ENCODE data around the gene ARHGAP29.
A peak's percentile ranks its signal among the peaks of the same experiment; 100 is the strongest.
"Not testable (repeated sequence)": the region's sequence is repeated elsewhere in the genome, so short reads cannot be mapped to it uniquely, and the experiment has no call there.

The ARHGAP29 gene

GRCh38 chr1:94183197-94183815 is 54.1 kb downstream of the ARHGAP29 start:
- Histone ChIP-seq H3K36me3 (replicated peaks) (peaks cover 86% of the 10 kb centered on the region), H3K27me3 (replicated peaks) (no peaks in the 10 kb centered on the region), H3K4me3 (ENCODE audit: low read depth, low read length) (no peak overlapping the region), H3K27ac (no peak overlapping the region)
- in situ Hi-C loops (cut with HindIII; ENCODE audit: low pct_ligation_motif_present, low sequenced_read_pairs) = no loop called here
- TF ChIP-seq, protein P1, sequence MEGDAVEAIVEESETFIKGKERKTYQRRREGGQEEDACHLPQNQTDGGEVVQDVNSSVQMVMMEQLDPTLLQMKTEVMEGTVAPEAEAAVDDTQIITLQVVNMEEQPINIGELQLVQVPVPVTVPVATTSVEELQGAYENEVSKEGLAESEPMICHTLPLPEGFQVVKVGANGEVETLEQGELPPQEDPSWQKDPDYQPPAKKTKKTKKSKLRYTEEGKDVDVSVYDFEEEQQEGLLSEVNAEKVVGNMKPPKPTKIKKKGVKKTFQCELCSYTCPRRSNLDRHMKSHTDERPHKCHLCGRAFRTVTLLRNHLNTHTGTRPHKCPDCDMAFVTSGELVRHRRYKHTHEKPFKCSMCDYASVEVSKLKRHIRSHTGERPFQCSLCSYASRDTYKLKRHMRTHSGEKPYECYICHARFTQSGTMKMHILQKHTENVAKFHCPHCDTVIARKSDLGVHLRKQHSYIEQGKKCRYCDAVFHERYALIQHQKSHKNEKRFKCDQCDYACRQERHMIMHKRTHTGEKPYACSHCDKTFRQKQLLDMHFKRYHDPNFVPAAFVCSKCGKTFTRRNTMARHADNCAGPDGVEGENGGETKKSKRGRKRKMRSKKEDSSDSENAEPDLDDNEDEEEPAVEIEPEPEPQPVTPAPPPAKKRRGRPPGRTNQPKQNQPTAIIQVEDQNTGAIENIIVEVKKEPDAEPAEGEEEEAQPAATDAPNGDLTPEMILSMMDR (IDR thresholded peaks at IDR 0.05; ENCODE audit: low read depth, low read length, missing control alignments) = no peak
- DNase-seq = no peak

GRCh38 chr1:94182191-94182590 is 55.2 kb downstream of the ARHGAP29 start:
- TF ChIP-seq, protein P1 (IDR thresholded peaks at IDR 0.05; ENCODE audit: low read depth, low read length, missing control alignments) = no peak
- no peak for DNase-seq
- in situ Hi-C loops (cut with HindIII; ENCODE audit: low pct_ligation_motif_present, low sequenced_read_pairs) = no loop called here
- H3K36me3 ChIP-seq (replicated peaks) = peaks cover 87% of the 10 kb centered on the region
- no peaks in the 10 kb centered on the region for H3K27me3 ChIP-seq (replicated peaks)
- no peak overlapping the region for H3K27ac ChIP-seq
- no peak overlapping the region for H3K4me3 ChIP-seq (ENCODE audit: low read depth, low read length)

DNA sequence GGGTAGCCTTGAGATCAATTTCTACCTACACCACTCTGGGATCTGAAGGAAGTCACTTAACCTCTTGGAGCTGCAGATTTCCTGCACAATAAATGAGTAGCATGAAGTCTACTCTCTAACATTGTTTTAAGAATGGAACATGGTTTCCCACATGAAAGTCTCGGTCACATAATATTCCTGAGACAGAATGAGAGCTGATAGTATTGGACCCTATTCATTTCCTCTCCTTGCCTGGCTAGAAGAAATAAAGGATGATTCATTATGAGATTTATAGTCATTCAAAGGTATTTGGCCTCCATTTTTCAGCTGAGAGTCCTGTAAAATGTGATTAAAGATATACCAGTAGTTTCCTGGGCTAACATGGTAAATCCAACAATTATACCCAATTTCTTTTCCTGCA is 56.7 kb downstream of the ARHGAP29 start:
- no peak for DNase-seq
- H3K36me3 ChIP-seq (replicated peaks) = peaks cover 89% of the 10 kb centered on the region
- no peaks in the 10 kb centered on the region for H3K27me3 ChIP-seq (replicated peaks)
- TF ChIP-seq, protein P1 (IDR thresholded peaks at IDR 0.05; ENCODE audit: low read depth, low read length, missing control alignments) = no peak
- in situ Hi-C loops (cut with HindIII; ENCODE audit: low pct_ligation_motif_present, low sequenced_read_pairs) = no loop called here
- H3K27ac ChIP-seq = peak overlapping the region; percentile 10
- H3K4me3 ChIP-seq (ENCODE audit: low read depth, low read length) = no peak overlapping the region

DNA sequence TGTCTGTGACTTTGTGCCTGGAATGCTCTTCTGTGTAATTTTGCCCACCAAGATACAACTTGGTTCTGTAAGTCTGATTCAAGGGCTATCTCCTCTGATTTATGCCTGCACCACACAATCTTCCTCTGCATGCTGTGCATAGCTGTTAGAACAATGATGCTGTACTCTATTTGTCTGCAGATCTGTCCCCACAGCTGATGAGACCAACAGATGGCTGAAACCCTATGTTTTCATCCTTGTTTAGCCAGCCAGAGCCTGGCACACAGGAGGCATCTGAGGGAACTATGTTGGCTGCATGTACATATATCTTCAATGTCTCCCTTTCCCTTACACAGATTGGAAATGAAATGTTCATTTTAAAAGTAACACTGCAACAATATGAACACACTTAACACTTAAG is 58.5 kb downstream of the ARHGAP29 start:
- no peaks in the 10 kb centered on the region for H3K27me3 ChIP-seq (replicated peaks)
- no peak for DNase-seq
- H3K4me3 ChIP-seq (ENCODE audit: low read depth, low read length) = no peak overlapping the region
- TF ChIP-seq, protein P1 (IDR thresholded peaks at IDR 0.05; ENCODE audit: low read depth, low read length, missing control alignments) = no peak
- no peak overlapping the region for H3K27ac ChIP-seq
- H3K36me3 ChIP-seq (replicated peaks) = peaks cover 90% of the 10 kb centered on the region
- in situ Hi-C loops (cut with HindIII; ENCODE audit: low pct_ligation_motif_present, low sequenced_read_pairs) = no loop called here

DNA sequence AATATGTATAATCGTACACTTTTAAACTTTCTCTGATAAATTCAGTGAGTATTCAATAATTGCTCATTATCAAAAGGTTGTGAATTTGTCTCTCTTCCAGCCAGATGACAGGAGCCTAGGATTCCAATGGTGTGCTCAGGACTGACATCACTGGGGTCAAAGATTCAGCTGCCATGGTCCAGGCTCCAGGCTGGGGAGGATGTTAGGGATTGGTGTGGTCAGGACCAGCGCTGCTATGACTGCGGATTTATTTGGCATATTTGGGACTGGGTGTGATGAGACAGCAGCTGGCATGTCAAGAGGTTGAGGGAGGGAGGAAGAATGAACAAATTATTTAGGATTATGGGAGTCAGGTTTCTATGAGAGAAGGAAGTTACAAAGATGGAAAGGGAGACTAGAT is 68.3 kb downstream of the ARHGAP29 start:
- H3K36me3 ChIP-seq (replicated peaks) = peaks cover 37% of the 10 kb centered on the region
- H3K27ac ChIP-seq = no peak overlapping the region
- no peak overlapping the region for H3K4me3 ChIP-seq (ENCODE audit: low read depth, low read length)
- TF ChIP-seq, protein P1 (IDR thresholded peaks at IDR 0.05; ENCODE audit: low read depth, low read length, missing control alignments) = no peak
- H3K27me3 ChIP-seq (replicated peaks) = no peaks in the 10 kb centered on the region
- in situ Hi-C loops (cut with HindIII; ENCODE audit: low pct_ligation_motif_present, low sequenced_read_pairs) = no loop called here
- DNase-seq = no peak

DNA sequence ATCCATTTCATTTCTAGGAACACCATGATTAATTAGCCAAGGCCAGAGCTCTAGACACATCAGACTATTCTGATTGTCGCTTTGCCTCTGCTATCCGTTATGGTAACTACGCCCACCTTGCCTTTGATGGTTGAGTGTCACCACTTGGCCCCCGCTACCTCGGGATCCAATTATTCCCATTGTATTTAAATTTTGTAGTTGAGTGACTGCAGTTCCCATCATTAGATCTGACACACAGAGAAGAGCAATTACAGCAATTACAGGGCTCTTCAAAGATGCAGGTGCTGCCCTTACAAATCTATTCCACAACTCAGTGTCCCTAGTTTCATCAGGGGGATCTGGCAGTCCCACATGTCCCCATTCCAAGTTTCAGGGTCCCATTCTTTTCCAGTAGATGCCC is 71.5 kb downstream of the ARHGAP29 start:
- Histone ChIP-seq H3K27ac (no peak overlapping the region), H3K36me3 (replicated peaks) (peaks cover 13% of the 10 kb centered on the region), H3K4me3 (ENCODE audit: low read depth, low read length) (no peak overlapping the region), H3K27me3 (replicated peaks) (no peaks in the 10 kb centered on the region)
- DNase-seq = no peak
- in situ Hi-C loops (cut with HindIII; ENCODE audit: low pct_ligation_motif_present, low sequenced_read_pairs) = no loop called here
- TF ChIP-seq, protein P1 (IDR thresholded peaks at IDR 0.05; ENCODE audit: low read depth, low read length, missing control alignments) = no peak

DNA sequence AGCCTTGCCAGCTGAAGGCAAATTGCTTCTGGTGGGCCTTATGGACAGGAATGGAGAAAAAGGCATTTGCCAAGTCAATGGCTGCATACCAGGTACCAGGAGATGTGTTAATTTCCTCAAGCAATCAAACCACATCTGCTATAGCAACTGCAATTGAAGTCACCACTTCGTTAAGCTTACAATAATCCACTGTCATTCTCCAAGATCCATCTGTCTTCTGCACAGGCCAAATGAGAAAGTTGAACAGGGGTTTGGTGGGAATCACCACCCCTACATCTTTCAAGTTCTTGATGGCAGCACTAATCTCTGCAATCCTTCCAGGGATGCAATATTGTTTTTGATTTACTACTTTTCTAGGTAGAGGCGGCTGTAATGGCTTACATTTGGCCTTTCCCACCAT is 72.5 kb downstream of the ARHGAP29 start:
- H3K27ac ChIP-seq; in situ Hi-C loops (cut with HindIII; ENCODE audit: low pct_ligation_motif_present, low sequenced_read_pairs); H3K27me3 ChIP-seq (replicated peaks); H3K36me3 ChIP-seq (replicated peaks); H3K4me3 ChIP-seq (ENCODE audit: low read depth, low read length); DNase-seq: not testable (repeated sequence)

DNA sequence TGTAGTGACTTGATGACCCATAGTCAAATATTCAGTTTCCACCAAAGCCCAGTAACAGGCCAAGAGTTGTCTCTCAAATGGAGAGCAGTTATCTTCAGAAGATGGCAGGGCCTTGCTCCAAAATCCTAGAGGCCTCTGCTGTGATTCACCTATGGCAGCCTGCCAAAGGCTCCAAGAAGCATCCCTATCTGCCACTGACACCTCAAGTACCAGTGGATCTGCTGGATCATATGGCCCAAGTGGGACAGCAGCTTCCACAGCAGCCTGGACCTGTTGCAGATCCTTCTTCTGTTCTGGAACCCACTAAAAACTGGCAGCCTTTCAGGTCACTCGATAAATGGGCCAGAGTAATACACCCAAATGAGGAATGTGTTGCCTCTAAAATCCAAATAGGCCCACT is 73.3 kb downstream of the ARHGAP29 start:
- H3K4me3 ChIP-seq (ENCODE audit: low read depth, low read length); in situ Hi-C loops (cut with HindIII; ENCODE audit: low pct_ligation_motif_present, low sequenced_read_pairs); H3K27me3 ChIP-seq (replicated peaks); H3K27ac ChIP-seq; H3K36me3 ChIP-seq (replicated peaks); DNase-seq: not testable (repeated sequence)

- H3K36me3 ChIP-seq (replicated peaks); DNase-seq; H3K27me3 ChIP-seq (replicated peaks); in situ Hi-C loops (cut with HindIII; ENCODE audit: low pct_ligation_motif_present, low sequenced_read_pairs); H3K27ac ChIP-seq; H3K4me3 ChIP-seq (ENCODE audit: low read depth, low read length): not testable (repeated sequence)
Observed at GRCh38 chr1:94163249-94163648, 74.1 kb downstream of the ARHGAP29 start.
